H1 (cell line): ENCODE data around the gene AGFG2. TPM values are rescaled to one million over a fixed set of nuclear protein-coding genes. Genes with fewer than 3 reads are reported as not detected.

Experiments used
- CTCF ChIA-PET: fragments of 300-600 bp; sonication (Branson Sonifier 250); formaldehyde crosslinking; loops from one replicate; lab custom pipeline; 2021; ENCODE audit not compliant: partially characterized antibody; lab: Charles Lee
- POLR2A ChIA-PET: fragments of 300-600 bp; sonication (Branson Sonifier 250); formaldehyde crosslinking; loops from one replicate; lab custom pipeline; 2021; ENCODE audit warnings: inconsistent platforms; ENCODE audit not compliant: partially characterized antibody; lab: Charles Lee
- DNase-seq, 2 experiments: peaks; one replicate each; pipeline versions ENCODE4 v3.0.0 to v3.0.0-alpha.2; 2010 to 2022; ENCODE audit warnings: low spot score in 2 of 2, low read depth in 1 of 2, mixed read lengths in 1 of 2
- FAIRE-seq: peaks from 2 replicates; lab custom pipeline; 2011; peaks lifted over from hg19 to GRCh38; lab: Jason Lieb, UNC
- H2AFZ ChIP-seq: 2 replicates; pipeline ENCODE4 v1.8.1; 2012; ENCODE audit warnings: low read length, inconsistent platforms
- H2AK5ac ChIP-seq: 2 replicates; pipeline ENCODE4 v1.6.1; 2013; ENCODE audit warnings: low read depth, low read length
- H2BK120ac ChIP-seq: replicated peaks from 2 replicates; pipeline ENCODE3; 2013; ENCODE audit warnings: low read depth, low read length, inconsistent platforms
- H2BK12ac ChIP-seq: 2 replicates; pipeline ENCODE4 v1.6.1; 2013; ENCODE audit warnings: low read depth, low read length
- H2BK15ac ChIP-seq: 2 replicates; pipeline ENCODE4 v1.6.1; 2013; ENCODE audit warnings: low read length
- H2BK20ac ChIP-seq: 2 replicates; pipeline ENCODE4 v1.6.1; 2013; ENCODE audit warnings: low read length
- H2BK5ac ChIP-seq: 2 replicates; pipeline ENCODE4 v1.6.1; 2013; ENCODE audit warnings: low read depth, low read length
- H3K14ac ChIP-seq: 2 replicates; pipeline ENCODE4 v1.6.1; 2013; ENCODE audit warnings: inconsistent platforms; ENCODE audit not compliant: insufficient read length
- H3K18ac ChIP-seq: 2 replicates; pipeline ENCODE4 v1.6.1; 2013; ENCODE audit warnings: low read length; ENCODE audit errors: extremely low read depth
- H3K23ac ChIP-seq: 2 replicates; pipeline ENCODE4 v1.6.1; 2013; ENCODE audit warnings: inconsistent platforms; ENCODE audit not compliant: insufficient read length
- H3K23me2 ChIP-seq: 2 replicates; pipeline ENCODE4 v1.6.1; 2013; ENCODE audit warnings: low read depth, low read length
- H3K27ac ChIP-seq: 2 replicates; pipeline ENCODE4 v1.6.1; 2011; ENCODE audit warnings: low read depth, low read length, inconsistent platforms
- H3K27me3 ChIP-seq, 4 experiments: replicated peaks in 1 of 4; 1 replicate in 1 of 4; 2 replicates in 3 of 4; pipeline versions ENCODE4 v1.6.1 to v1.8.1; 2011 to 2013; ENCODE audit warnings: low read length in 3 of 4, mild to moderate bottlenecking in 3 of 4, inconsistent platforms in 2 of 4, mixed read lengths in 2 of 4, moderate library complexity in 1 of 4; ENCODE audit not compliant: control insufficient read depth in 3 of 4, insufficient read depth in 3 of 4; ENCODE audit errors: extremely low read depth in 1 of 4
- H3K36me3 ChIP-seq, 4 experiments: 2 replicates each; pipeline versions ENCODE4 v1.6.1 to v1.8.1; 2011 to 2013; ENCODE audit warnings: mild to moderate bottlenecking in 4 of 4, low read length in 3 of 4, moderate library complexity in 2 of 4, control low read depth in 1 of 4, inconsistent platforms in 1 of 4; ENCODE audit not compliant: insufficient read depth in 4 of 4, control insufficient read depth in 2 of 4
- H3K4ac ChIP-seq: replicated peaks from 2 replicates; pipeline ENCODE3; 2013; ENCODE audit warnings: low read length, low read depth, mixed read lengths, inconsistent platforms; ENCODE audit not compliant: insufficient read length
- H3K4me1 ChIP-seq, 4 experiments: replicated peaks in 1 of 4; 1 replicate in 1 of 4; 2 replicates in 3 of 4; pipeline versions ENCODE4 v1.6.1 to v1.8.1; 2011 to 2013; ENCODE audit warnings: low read length in 3 of 4, inconsistent platforms in 2 of 4, mixed read lengths in 1 of 4; ENCODE audit not compliant: insufficient read depth in 4 of 4, control insufficient read depth in 3 of 4
- H3K4me2 ChIP-seq, 2 experiments: 2 replicates each; pipeline versions ENCODE4 v1.6.1 to v1.8.1; 2011 to 2013; ENCODE audit warnings: low read depth in 2 of 2, low read length in 2 of 2, control low read depth in 1 of 2, inconsistent platforms in 1 of 2, mild to moderate bottlenecking in 1 of 2; ENCODE audit not compliant: insufficient read depth in 1 of 2
- H3K4me3 ChIP-seq, 4 experiments: fragments of 200-600, 300-600 bp in 1 of 4; sonication (generic), shearing (Covaris generic), sonication (Bioruptor Twin) in 1 of 4; 2 replicates each; pipeline versions ENCODE4 v1.5.1 to v1.8.1; 2011 to 2016; ENCODE audit warnings: low read length in 4 of 4, low read depth in 3 of 4, control low read depth in 2 of 4, inconsistent platforms in 2 of 4, mild to moderate bottlenecking in 2 of 4, mixed read lengths in 1 of 4, moderate library complexity in 1 of 4; ENCODE audit not compliant: insufficient read depth in 2 of 4; ENCODE audit errors: extremely low read depth in 1 of 4
- H3K56ac ChIP-seq: replicated peaks from 2 replicates; pipeline ENCODE3; 2013; ENCODE audit warnings: low read depth, mild to moderate bottlenecking, mixed read lengths, low read length, inconsistent platforms; ENCODE audit not compliant: insufficient read length
- H3K79me1 ChIP-seq: 2 replicates; pipeline ENCODE4 v1.6.1; 2013; ENCODE audit warnings: low read depth, low read length, control low read depth
- H3K79me2 ChIP-seq, 2 experiments: 2 replicates each; pipeline versions ENCODE4 v1.6.1 to v1.8.1; 2012 to 2013; ENCODE audit warnings: low read length in 2 of 2, mild to moderate bottlenecking in 2 of 2, inconsistent platforms in 1 of 2; ENCODE audit not compliant: insufficient read depth in 2 of 2, control insufficient read depth in 1 of 2
- H3K9ac ChIP-seq, 4 experiments: replicated peaks in 1 of 4; 1 replicate in 1 of 4; 2 replicates in 3 of 4; pipeline versions ENCODE4 v1.6.1 to v1.8.1; 2011 to 2013; ENCODE audit warnings: low read depth in 3 of 4, low read length in 3 of 4, control low read depth in 2 of 4, mild to moderate bottlenecking in 2 of 4, moderate library complexity in 2 of 4, inconsistent platforms in 1 of 4; ENCODE audit errors: extremely low read depth in 1 of 4
- H3K9me3 ChIP-seq, 2 experiments: 2 replicates each; pipeline versions ENCODE4 v1.6.1 to v1.8.1; 2012 to 2013; ENCODE audit warnings: mild to moderate bottlenecking in 2 of 2, moderate library complexity in 2 of 2, control low read depth in 1 of 2, inconsistent platforms in 1 of 2, low read depth in 1 of 2, low read length in 1 of 2, mixed read lengths in 1 of 2; ENCODE audit not compliant: insufficient read depth in 2 of 2
- H4K20me1 ChIP-seq, 2 experiments: replicated peaks in 1 of 2; 2 replicates each; pipeline versions ENCODE3 to v1.8.1; 2011 to 2013; ENCODE audit warnings: inconsistent platforms in 2 of 2, low read length in 2 of 2, mild to moderate bottlenecking in 1 of 2; ENCODE audit not compliant: insufficient read depth in 2 of 2, control insufficient read depth in 1 of 2
- H4K5ac ChIP-seq: 2 replicates; pipeline ENCODE4 v1.6.1; 2013; ENCODE audit warnings: low read length, low read depth, mixed read lengths, inconsistent platforms; ENCODE audit not compliant: insufficient read length
- H4K8ac ChIP-seq: 2 replicates; pipeline ENCODE4 v1.8.0; 2013; ENCODE audit warnings: mild to moderate bottlenecking, moderate library complexity, low read length, inconsistent platforms; ENCODE audit not compliant: insufficient read depth; ENCODE audit errors: extremely low read depth
- H4K91ac ChIP-seq: replicated peaks from 2 replicates; pipeline ENCODE3; 2013; ENCODE audit warnings: low read length, mixed read lengths, inconsistent platforms; ENCODE audit not compliant: insufficient read length
- CEBPB ChIP-seq: IDR thresholded peaks from 2 replicates; pipeline ENCODE4 v1.6.1; 2012; ENCODE audit warnings: low read depth, low read length
- CREB1 ChIP-seq: IDR thresholded peaks from 2 replicates; pipeline ENCODE4 v1.6.1; 2012; ENCODE audit warnings: inconsistent platforms
- EP300 ChIP-seq, 2 experiments: IDR thresholded peaks; 1 replicate in 1 of 2; 2 replicates in 1 of 2; pipeline ENCODE4 v1.6.1; 2011 to 2012; ENCODE audit warnings: low read depth in 2 of 2, low read length in 2 of 2, mild to moderate bottlenecking in 2 of 2, borderline replicate concordance in 1 of 2, inconsistent platforms in 1 of 2, moderate library complexity in 1 of 2
- KDM4A ChIP-seq: IDR thresholded peaks from one replicate; pipeline ENCODE4 v1.7.1; 2012; ENCODE audit warnings: low read depth, mild to moderate bottlenecking, moderate library complexity, low read length, inconsistent platforms; ENCODE audit not compliant: severe bottlenecking
- NANOG ChIP-seq: IDR thresholded peaks from 2 replicates; pipeline ENCODE4 v1.6.1; 2011; ENCODE audit warnings: low read length, low read depth, mild to moderate bottlenecking, inconsistent platforms; ENCODE audit not compliant: insufficient read depth, poor library complexity, severe bottlenecking
- POLR2A ChIP-seq, 2 experiments: IDR thresholded peaks; 1 replicate in 1 of 2; 2 replicates in 1 of 2; pipeline ENCODE4 v1.6.1; 2011; ENCODE audit warnings: low read depth in 2 of 2, low read length in 2 of 2, mild to moderate bottlenecking in 2 of 2; ENCODE audit errors: control extremely low read depth in 1 of 2
- TAF1 ChIP-seq: IDR thresholded peaks from 2 replicates; pipeline ENCODE4 v1.6.1; 2011; ENCODE audit warnings: mild to moderate bottlenecking, low read depth, low read length
- TAF7 ChIP-seq: optimal IDR thresholded peaks from 2 replicates; pipeline ENCODE3; 2011; ENCODE audit warnings: low read depth, mild to moderate bottlenecking, inconsistent platforms, low read length, moderate library complexity, borderline replicate concordance
- WGBS, 2 experiments: shearing (Covaris generic) in 1 of 2; methylation state at CpG; one replicate each; pipeline versions ENCODE4 v1.1.6 to v1.1.7; 2013 to 2015; ENCODE audit warnings: low lambda C conversion rate in 2 of 2, mixed read lengths in 2 of 2, inconsistent platforms in 1 of 2, low coverage in 1 of 2, missing lambda C conversion rate in 1 of 2; ENCODE audit not compliant: insufficient replicate concordance in 2 of 2, insufficient coverage in 1 of 2, insufficient read length in 1 of 2; ENCODE audit errors: extremely low coverage in 1 of 2, missing lambda C conversion rate in 1 of 2; 5-methylcytosine and 5-hydroxymethylcytosine counted together
- polyA plus RNA-seq, 7 experiments: library from polyadenylated mRNA; depleted of rRNA in 3 of 7; stranded (reverse) in 5 of 7; unstranded in 2 of 7; fragments of >200 nt in 5 of 7; fragments of 200-250 nt in 2 of 7; gene quantifications; 1 replicate in 5 of 7; 2 replicates in 1 of 7; 4 replicates in 1 of 7; pipeline versions ENCODE4 v1.2.1 to v1.2.3, GENCODE V29; 2011 to 2013; ENCODE audit warnings: missing spikeins in 2 of 7, mixed read lengths in 2 of 7
- total RNA-seq: library from RNA; stranded (reverse); fragmentation: NEBNext Ultra II Directional; extraction: Animal tissue kit (Norgen Biotek cat#: 25700); gene quantifications from 2 replicates; pipeline ENCODE4 v1.2.1, GENCODE V29; 2021
- TF ChIP-seq, protein P1 (sequence below): IDR thresholded peaks from 2 replicates; pipeline ENCODE4 v1.6.1; 2012; ENCODE audit warnings: low read length, inconsistent platforms

Gene AGFG2
- total and polyA plus RNA-seq, 2 of the 8 experiments (the other 6 are each of a cell fraction or from before 2014, with no cell fraction given) = 7.6 to 11.2 TPM

DNA sequence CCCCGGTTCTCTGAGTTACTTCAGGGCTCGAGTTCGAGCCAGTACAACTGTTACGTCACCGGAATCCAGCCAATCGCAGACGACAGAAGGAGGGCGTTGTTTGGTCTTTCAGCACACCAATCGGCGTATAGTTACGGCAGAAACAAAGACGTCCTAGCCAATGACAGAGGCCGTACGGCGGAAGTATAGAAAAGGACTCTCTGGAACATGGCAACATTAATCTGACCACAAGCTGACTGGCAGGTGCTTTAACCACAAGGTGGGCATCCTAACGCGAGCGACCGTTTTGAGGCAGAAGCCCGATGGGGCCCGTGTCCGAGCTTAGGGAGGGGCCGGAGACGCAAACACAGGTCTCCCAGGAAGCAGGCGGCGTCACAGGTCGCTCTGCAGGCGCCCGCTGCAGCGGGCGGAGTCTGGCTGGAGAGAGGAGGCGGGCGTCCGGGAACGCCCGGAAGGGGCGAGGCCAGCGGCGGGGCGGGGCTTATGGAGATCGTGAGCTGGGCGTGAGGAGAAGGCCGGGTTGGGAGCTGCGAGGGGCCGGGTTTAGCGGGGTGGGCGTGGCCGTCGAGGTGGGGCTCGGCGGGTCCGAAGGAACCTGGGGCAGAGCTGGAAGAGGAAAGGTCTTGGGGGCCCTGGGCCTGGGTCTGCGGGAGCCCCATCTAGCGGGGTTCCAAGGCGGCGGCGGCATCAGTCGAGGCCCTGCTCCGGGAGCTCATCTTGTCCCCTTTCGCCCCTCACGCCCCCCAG lies 73.2 kb downstream of the AGFG2 start, which contains the start of gene MOSPD3:
Gene MOSPD3, plus strand, starts transcription at position 558 of the 747 bp plus-strand sequence. CDS start 252 bp downstream, outside the sequence.
- no peak within 1 kb of the TSS for H3K14ac ChIP-seq
- peak within 1 kb of the TSS; percentile 74 for H4K5ac ChIP-seq
- peak within 1 kb of the TSS; percentile 97; the same call in 1 of the 2 replicates for H4K8ac ChIP-seq
- WGBS, 2 experiments = 1% methylated on average over 51 of the region's 61 CpGs; no CpG with 5 or more reads in 1 of the 2 experiments
- no peak within 1 kb of the TSS for H4K91ac ChIP-seq
- peak within 1 kb of the TSS; percentile 89 for H2BK5ac ChIP-seq
- peak within 1 kb of the TSS; percentile 51 for H3K56ac ChIP-seq
- H2BK12ac ChIP-seq = peak within 1 kb of the TSS; percentile 97; the same call in 1 of the 2 replicates
- no peaks in the 10 kb centered on the region for H3K9me3 ChIP-seq
- H3K36me3 ChIP-seq = peaks cover 0 to 7% (median under 1%) of the 10 kb centered on the region in 4 experiments; a peak in 3 of 8 replicates
- no peaks in the 10 kb centered on the region; a peak in 1 of 7 replicates for H3K27me3 ChIP-seq
- H3K18ac ChIP-seq = peak within 1 kb of the TSS; percentile 99
- H3K23ac ChIP-seq = no peak within 1 kb of the TSS
- peak within 1 kb of the TSS; percentile 88; the same call in 1 of the 2 replicates for H2AFZ ChIP-seq
- peaks cover 0 to 2% of the 10 kb centered on the region in 2 experiments for H4K20me1 ChIP-seq
- no peak within 1 kb of the TSS for H2AK5ac ChIP-seq
- no peaks in the 10 kb centered on the region for H3K79me2 ChIP-seq
- CTCF ChIA-PET = interaction anchor here (0.6 to 8.8 kb wide), 24 partner anchors 9 to 224 kb away, joined by 3 to 73 read pairs (median 5); partner anchors contain the start of genes ACTL6B and GIGYF1
- FAIRE-seq (peak; percentile 100), DNase-seq (peak; percentile 98 to 99)
- H2BK20ac ChIP-seq = no peak within 1 kb of the TSS
- POLR2A ChIA-PET = interaction anchor here (0.6 to 2.4 kb wide), 21 partner anchors 9 to 263 kb away, joined by 3 to 19 read pairs (median 4); partner anchors contain the start of genes ACTL6B, FBXO24, GIGYF1 and LRCH4
- H3K4me2 ChIP-seq = peak within 1 kb of the TSS; percentile 68 to 94
- H3K23me2 ChIP-seq = peaks cover 5% of the 10 kb centered on the region
- no peak within 1 kb of the TSS for H2BK120ac ChIP-seq
- H3K9ac ChIP-seq = peak within 1 kb of the TSS in 3 of 4 experiments; percentile 86 to 90 (median 87); a peak in 6 of 7 replicates
- H3K4me3 ChIP-seq = peak within 1 kb of the TSS; percentile 74 to 83 (median 76)
- no peaks in the 10 kb centered on the region for H3K79me1 ChIP-seq
- peak within 1 kb of the TSS; percentile 33; the same call in 1 of the 2 replicates for H2BK15ac ChIP-seq
- peaks cover 0 to 6% (median 2%) of the 10 kb centered on the region in 4 experiments; a peak in 3 of 7 replicates for H3K4me1 ChIP-seq
- peak within 1 kb of the TSS; percentile 98 for H3K27ac ChIP-seq
- H3K4ac ChIP-seq = no peak within 1 kb of the TSS
- TF ChIP-seq CEBPB (peak; percentile 57), NANOG (no peak), TAF7 (peak; percentile 62), CREB1 (peak; percentile 72), KDM4A (peak; percentile 52), POLR2A (IDR thresholded peaks at IDR 0.05; ENCODE audit: control extremely low read depth in 1 of 2, low read depth in 2 of 2, low read length in 2 of 2) (peak in 1 of 2 experiments; percentile 93; a peak in 2 of 3 replicates), EP300 (IDR thresholded peaks at IDR 0.05; ENCODE audit: borderline replicate concordance in 1 of 2, low read depth in 2 of 2, low read length in 2 of 2) (no peak), TAF1 (peak; percentile 77; the same call in 1 of the 2 replicates)
- TF ChIP-seq, protein P1, sequence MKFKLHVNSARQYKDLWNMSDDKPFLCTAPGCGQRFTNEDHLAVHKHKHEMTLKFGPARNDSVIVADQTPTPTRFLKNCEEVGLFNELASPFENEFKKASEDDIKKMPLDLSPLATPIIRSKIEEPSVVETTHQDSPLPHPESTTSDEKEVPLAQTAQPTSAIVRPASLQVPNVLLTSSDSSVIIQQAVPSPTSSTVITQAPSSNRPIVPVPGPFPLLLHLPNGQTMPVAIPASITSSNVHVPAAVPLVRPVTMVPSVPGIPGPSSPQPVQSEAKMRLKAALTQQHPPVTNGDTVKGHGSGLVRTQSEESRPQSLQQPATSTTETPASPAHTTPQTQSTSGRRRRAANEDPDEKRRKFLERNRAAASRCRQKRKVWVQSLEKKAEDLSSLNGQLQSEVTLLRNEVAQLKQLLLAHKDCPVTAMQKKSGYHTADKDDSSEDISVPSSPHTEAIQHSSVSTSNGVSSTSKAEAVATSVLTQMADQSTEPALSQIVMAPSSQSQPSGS = no peak; the same call in 1 of the 2 replicates
